ENCODE results near the gene TMPRSS4.

Gene TMPRSS4

GRCh38 chr11:118081241-118081958, 4.5 kb downstream of the TMPRSS4 start:
- DNase-seq: no peak

GRCh38 chr11:118082880-118083552, 6.1 kb downstream of the TMPRSS4 start:
- no peak for DNase-seq

GRCh38 chr11:118084247-118084646, 7.4 kb downstream of the TMPRSS4 start:
- no peak for DNase-seq

- DNase-seq: no peak
Measured at GRCh38 chr11:118084656-118085055, 7.8 kb downstream of the TMPRSS4 start.

- DNase-seq: peak; percentile 67
Measured at GRCh38 chr11:118086913-118087768, 10.3 kb downstream of the TMPRSS4 start, which contains the start of gene SMIM35. Gene SMIM35 (minus strand): TSS chr11:118086963. CDS start chr11:118086757, 206 bp downstream.

GRCh38 chr11:118087931-118088330, 11.1 kb downstream of the TMPRSS4 start:
- DNase-seq: no peak

- DNase-seq: no peak
Measured at GRCh38 chr11:118088531-118088930, 11.7 kb downstream of the TMPRSS4 start.

GRCh38 chr11:118090545-118091162, 13.8 kb downstream of the TMPRSS4 start:
- no peak for DNase-seq

GRCh38 chr11:118091690-118092089, 14.8 kb downstream of the TMPRSS4 start:
- DNase-seq: no peak

- no peak for DNase-seq
Measured at GRCh38 chr11:118092907-118093571, 16.2 kb downstream of the TMPRSS4 start.

- DNase-seq: no peak
Measured at GRCh38 chr11:118095493-118095892, 18.6 kb downstream of the TMPRSS4 start.

- no peak for DNase-seq
Measured at GRCh38 chr11:118095967-118096367, 19.1 kb downstream of the TMPRSS4 start.

- DNase-seq: peak; percentile 67
Measured at GRCh38 chr11:118098996-118099837, 22.3 kb downstream of the TMPRSS4 start.

GRCh38 chr11:118099838-118100556, 23.1 kb downstream of the TMPRSS4 start:
- DNase-seq: no peak

GRCh38 chr11:118100691-118101232, 23.9 kb downstream of the TMPRSS4 start:
- DNase-seq: no peak

- no peak for DNase-seq
Measured at GRCh38 chr11:118102721-118103261, 25.9 kb downstream of the TMPRSS4 start.

GRCh38 chr11:118104491-118104890, 27.6 kb downstream of the TMPRSS4 start:
- DNase-seq: no peak

- DNase-seq: no peak
Measured at GRCh38 chr11:118105657-118106305, 28.9 kb downstream of the TMPRSS4 start.

GRCh38 chr11:118106789-118107335, 30.0 kb downstream of the TMPRSS4 start:
- no peak for DNase-seq
